Measurements from ENCODE around the gene FXR1.
"Not testable (repeated sequence)": the region's sequence is repeated elsewhere in the genome, so short reads cannot be mapped to it uniquely, and the experiment has no call there.

Gene FXR1

GRCh38 chr3:180912304-180913296 lies at the start of gene FXR1:
TSS of gene FXR1 (plus strand) at chr3:180912670. CDS start at chr3:180912686, 16 bp downstream.
- DNase-seq (ENCODE audit: low read depth), result peak; percentile 80

- no peak for DNase-seq (ENCODE audit: low read depth)
Measured at GRCh38 chr3:180870008-180870699, 42.3 kb upstream of the FXR1 start.

GRCh38 chr3:180871901-180872300 lies 40.6 kb upstream of the FXR1 start:
- no peak for DNase-seq (ENCODE audit: low read depth)

GRCh38 chr3:180872430-180872829 lies 40.0 kb upstream of the FXR1 start:
- not testable (repeated sequence) for DNase-seq (ENCODE audit: low read depth)

DNA sequence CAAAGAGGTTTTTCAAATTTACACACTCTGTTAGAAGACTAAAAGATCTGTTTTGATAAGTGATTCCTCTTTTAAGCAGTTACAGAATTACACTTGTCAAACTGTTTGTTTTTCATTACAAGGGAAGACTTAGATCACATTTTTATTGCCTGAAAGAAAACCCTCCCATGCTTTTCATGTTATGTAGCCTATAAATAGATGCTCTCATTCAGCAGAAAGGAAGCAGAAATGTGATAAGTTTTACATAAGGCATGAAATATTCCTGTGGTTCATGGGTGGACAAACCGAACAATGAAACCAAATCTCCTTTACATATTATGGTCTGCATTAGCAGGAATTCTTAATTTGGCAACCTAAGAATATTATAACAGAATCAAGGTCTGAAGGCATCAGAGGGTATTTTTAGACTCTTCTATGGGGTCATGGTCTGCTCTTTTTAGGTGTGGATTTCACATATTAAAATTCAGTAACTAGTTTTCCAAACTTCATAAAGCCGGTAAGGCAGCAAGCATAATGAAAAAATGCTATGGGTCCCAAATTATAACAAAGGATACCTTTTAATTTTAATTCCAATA lies 37.3 kb upstream of the FXR1 start:
- no peak for DNase-seq (ENCODE audit: low read depth)

DNA sequence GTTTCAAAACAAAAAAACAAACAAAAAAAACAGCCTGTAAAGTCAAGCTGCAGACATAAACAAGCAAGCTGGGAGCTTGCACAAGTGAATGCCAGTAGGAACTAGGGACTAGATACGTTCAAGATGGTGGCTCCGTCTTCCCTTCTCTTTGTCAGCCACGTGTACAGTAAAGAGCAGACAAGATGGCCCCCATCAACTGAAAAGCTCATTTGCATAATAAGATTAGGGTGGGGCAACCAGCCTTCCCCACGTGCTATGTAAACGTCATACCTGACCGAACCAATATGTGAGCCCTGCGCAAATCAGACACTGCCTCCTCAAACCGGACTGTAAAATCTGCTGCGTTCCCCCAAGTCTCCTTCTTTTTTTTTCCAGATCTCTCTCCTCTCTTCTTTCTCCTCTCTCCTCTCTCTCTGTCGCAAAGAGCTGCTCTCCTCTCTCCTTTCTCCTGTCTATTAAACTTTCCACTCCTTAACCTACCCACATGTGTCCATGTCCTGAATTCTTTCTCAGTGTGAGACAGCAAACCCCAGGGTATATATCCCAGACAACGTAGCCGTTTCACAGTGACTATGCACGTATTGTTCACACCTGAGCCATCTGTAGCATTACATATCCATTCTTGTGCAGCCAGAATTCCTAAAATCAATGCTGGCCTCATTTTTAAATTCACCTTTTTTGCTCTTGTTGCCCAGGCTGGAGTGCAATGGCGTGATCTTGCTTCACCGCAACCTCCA lies 31.2 kb upstream of the FXR1 start:
- DNase-seq (ENCODE audit: low read depth), result no peak

- DNase-seq (ENCODE audit: low read depth), result no peak
Measured at GRCh38 chr3:180882115-180882514, 30.4 kb upstream of the FXR1 start.

DNA sequence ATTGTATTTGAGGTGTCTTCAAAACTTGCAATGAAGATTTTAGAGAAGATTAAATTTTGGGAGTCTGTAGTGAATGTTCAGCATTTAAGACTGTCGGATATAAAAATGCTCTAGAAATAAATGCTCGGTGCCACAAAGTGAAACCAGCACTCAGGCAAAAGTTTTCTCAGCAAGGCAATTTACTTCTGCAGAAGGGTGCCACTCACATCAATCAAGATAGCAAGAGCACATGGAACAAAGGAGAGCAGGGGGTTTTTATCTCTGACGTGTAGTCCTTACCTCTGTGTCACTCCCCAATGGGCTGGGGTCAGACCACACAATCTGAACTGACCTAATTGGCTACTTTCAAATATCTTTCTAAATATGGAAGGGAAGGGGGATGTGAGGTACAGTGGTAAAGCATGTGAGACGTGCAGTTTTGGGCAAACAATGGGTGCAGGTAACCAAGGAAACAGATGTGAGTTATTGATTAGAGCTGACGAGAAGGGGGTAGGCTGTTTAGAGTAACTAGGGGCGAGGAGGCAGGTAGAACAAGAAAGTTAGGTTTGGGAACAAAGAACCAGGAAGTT lies 23.4 kb upstream of the FXR1 start:
- DNase-seq (ENCODE audit: low read depth), result no peak

GRCh38 chr3:180898572-180898971 lies 13.9 kb upstream of the FXR1 start:
- no peak for DNase-seq (ENCODE audit: low read depth)

GRCh38 chr3:180909369-180910127 lies 2.9 kb upstream of the FXR1 start:
- no peak for DNase-seq (ENCODE audit: low read depth)

DNA sequence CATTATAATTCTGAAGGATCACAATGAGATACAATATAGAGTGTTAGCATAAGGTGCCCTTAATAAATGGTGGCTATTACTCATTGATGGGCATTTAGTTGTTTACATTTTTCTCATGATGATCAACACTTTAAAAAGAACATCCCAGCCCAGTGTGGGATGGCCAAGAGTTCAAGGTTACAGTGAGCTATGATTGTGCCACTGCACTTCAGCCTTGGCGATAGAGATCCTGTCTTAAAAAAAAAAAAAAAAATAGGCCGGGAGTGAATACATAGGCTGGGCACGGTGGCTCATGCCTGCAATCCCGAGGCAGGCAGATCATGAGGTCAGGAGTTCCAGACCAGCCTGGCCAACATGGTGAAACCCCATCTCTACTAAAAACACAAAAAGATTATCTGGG lies 1.6 kb upstream of the FXR1 start:
- DNase-seq (ENCODE audit: low read depth), result no peak

DNA sequence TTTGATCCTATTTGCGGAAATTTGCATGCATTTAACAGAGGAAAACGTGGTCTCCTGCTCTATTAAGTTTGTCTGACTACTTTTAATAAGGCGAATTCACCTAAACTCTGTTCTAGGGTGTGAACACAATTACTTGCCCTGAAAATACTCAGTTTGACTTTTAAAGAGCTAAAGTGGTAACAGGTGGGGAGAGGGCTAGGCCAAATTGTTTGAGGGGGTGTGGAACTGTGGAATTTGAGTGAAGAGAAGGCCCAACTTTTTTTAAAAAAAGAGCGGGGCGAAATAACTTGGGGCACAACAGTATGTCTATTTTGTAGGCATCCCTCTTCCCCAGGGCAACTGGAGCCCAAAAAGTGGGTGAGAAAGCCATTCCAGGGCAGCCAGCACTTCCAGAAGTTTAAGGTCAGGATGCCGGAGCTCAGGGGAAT lies 580 bp upstream of the FXR1 start:
- DNase-seq (ENCODE audit: low read depth), result no peak

GRCh38 chr3:180913581-180914404 lies 1.3 kb downstream of the FXR1 start:
- DNase-seq (ENCODE audit: low read depth), result no peak

GRCh38 chr3:180918542-180918941 lies 6.1 kb downstream of the FXR1 start:
- DNase-seq (ENCODE audit: low read depth), result no peak

GRCh38 chr3:180922242-180922641 lies 9.8 kb downstream of the FXR1 start:
- DNase-seq (ENCODE audit: low read depth), result no peak

- no peak for DNase-seq (ENCODE audit: low read depth)
Measured at GRCh38 chr3:180923561-180923960, 11.1 kb downstream of the FXR1 start.

- DNase-seq (ENCODE audit: low read depth), result no peak
Measured at GRCh38 chr3:180926526-180926925, 14.1 kb downstream of the FXR1 start.

DNA sequence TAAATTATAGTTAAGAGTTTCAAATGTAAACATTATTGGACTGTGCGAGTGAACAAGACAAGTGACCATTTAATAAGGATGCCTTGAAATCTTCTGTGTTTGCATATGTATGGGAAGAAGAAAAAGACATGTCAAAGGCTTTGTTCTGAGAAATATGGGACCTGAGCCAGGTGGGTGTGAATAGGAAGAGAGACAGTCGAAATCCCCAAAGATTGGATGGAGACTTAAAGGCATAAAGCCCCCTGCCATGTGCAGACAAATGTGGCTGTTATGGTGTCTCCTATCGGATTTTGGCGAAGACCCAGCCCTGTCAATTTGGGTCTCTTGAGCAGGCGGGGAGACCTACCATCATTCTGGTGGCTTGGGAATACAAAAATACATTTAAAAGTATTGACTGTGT lies 16.9 kb downstream of the FXR1 start:
- no peak for DNase-seq (ENCODE audit: low read depth)

GRCh38 chr3:180930526-180930925 lies 18.1 kb downstream of the FXR1 start:
- no peak for DNase-seq (ENCODE audit: low read depth)

DNA sequence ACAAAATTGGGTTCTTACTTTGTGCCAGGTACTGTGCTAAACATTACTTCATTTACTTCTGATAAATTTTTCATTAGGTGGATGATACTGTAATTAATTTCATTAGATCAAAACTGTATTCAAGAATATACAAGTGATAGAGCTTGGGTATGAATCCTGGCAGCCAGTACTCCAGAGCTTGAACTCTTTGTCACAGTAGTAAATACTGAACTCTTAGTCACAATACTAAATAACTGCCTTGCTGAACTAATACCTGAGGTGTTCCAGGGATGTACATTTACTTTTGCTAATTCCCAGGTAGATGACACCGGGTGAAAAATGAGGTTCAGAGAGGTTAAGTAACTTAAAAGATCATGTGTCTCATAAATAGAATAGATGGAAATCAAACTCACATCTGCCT lies 20.3 kb downstream of the FXR1 start:
- DNase-seq (ENCODE audit: low read depth), result no peak

All from activated gamma-delta T cell treated with anti-CD3 and anti-CD28 coated beads, Interleukin-2, amount 50 U/mL, for 16 hours (primary cell).